ENCODE results near the gene TNFRSF9.

DNA sequence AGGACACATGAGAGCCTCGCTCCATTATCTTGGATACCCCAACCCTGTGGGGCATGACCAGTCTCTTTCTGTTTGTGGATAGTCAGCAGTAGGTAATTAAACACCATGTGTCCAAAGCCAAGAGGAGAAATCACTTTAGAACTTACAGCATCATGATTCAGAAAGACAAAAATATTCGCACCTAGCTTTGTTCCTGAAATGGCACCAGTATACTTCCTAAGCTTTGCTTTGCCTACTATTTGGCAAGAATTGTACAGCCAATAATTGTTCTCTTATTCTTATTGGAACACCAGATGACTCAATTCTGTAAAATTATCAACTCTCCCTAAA, 24.2 kb downstream of the TNFRSF9 start:
- TF ChIP-seq, protein P1, sequence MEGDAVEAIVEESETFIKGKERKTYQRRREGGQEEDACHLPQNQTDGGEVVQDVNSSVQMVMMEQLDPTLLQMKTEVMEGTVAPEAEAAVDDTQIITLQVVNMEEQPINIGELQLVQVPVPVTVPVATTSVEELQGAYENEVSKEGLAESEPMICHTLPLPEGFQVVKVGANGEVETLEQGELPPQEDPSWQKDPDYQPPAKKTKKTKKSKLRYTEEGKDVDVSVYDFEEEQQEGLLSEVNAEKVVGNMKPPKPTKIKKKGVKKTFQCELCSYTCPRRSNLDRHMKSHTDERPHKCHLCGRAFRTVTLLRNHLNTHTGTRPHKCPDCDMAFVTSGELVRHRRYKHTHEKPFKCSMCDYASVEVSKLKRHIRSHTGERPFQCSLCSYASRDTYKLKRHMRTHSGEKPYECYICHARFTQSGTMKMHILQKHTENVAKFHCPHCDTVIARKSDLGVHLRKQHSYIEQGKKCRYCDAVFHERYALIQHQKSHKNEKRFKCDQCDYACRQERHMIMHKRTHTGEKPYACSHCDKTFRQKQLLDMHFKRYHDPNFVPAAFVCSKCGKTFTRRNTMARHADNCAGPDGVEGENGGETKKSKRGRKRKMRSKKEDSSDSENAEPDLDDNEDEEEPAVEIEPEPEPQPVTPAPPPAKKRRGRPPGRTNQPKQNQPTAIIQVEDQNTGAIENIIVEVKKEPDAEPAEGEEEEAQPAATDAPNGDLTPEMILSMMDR (IDR thresholded peaks at IDR 0.05) = no peak
- TF ChIP-seq ZFX (IDR thresholded peaks at IDR 0.05; ENCODE audit: borderline replicate concordance) = no peak
